GM18520 (cell line): Measurements from ENCODE around the gene PIAS3.
A peak's percentile ranks its signal among the peaks of the same experiment; 100 is the strongest.
"Not testable (repeated sequence)": the region's sequence is repeated elsewhere in the genome, so short reads cannot be mapped to it uniquely, and the experiment has no call there.

Experiments used
- ATAC-seq: cut with Tn5 transposase; IDR thresholded peaks from one replicate; pipeline ENCODE4 v1.9.1; 2021; ENCODE audit not compliant: unreplicated experiment

The PIAS3 gene

GRCh38 chr1:145877923-145878486 is 19.1 kb upstream of the PIAS3 start:
- ATAC-seq: no peak

- no peak for ATAC-seq
Measured at GRCh38 chr1:145874646-145875045, 15.8 kb upstream of the PIAS3 start.

- ATAC-seq: no peak
Measured at GRCh38 chr1:145871994-145872924, 13.4 kb upstream of the PIAS3 start.

- no peak for ATAC-seq
Measured at GRCh38 chr1:145868232-145868631, 9.4 kb upstream of the PIAS3 start.

GRCh38 chr1:145863282-145864018 is 4.6 kb upstream of the PIAS3 start:
- ATAC-seq: no peak

- peak; percentile 57 for ATAC-seq
Measured at GRCh38 chr1:145859491-145860023, 676 bp upstream of the PIAS3 start.

- no peak for ATAC-seq
Measured at GRCh38 chr1:145858238-145858900, 512 bp downstream of the PIAS3 start.

GRCh38 chr1:145857170-145857569 is 1.7 kb downstream of the PIAS3 start:
- no peak for ATAC-seq

GRCh38 chr1:145855426-145855948 is 3.4 kb downstream of the PIAS3 start:
- ATAC-seq: no peak

- no peak for ATAC-seq
Measured at GRCh38 chr1:145849356-145850160, 9.3 kb downstream of the PIAS3 start.

- no peak for ATAC-seq
Measured at GRCh38 chr1:145847827-145848226, 11.1 kb downstream of the PIAS3 start.

GRCh38 chr1:145846201-145846612 is 12.7 kb downstream of the PIAS3 start:
- ATAC-seq: no peak

- peak; percentile 37 for ATAC-seq
Measured at GRCh38 chr1:145845514-145846161, 13.2 kb downstream of the PIAS3 start, which contains the start of gene NUDT17. TSS of gene NUDT17 (plus strand) at chr1:145845630. CDS start at chr1:145845641, 11 bp downstream.

- ATAC-seq: peak; percentile 44
Measured at GRCh38 chr1:145845144-145845513, 13.8 kb downstream of the PIAS3 start.

- ATAC-seq: no peak
Measured at GRCh38 chr1:145843031-145843430, 15.8 kb downstream of the PIAS3 start.

- no peak for ATAC-seq
Measured at GRCh38 chr1:145837656-145838055, 21.2 kb downstream of the PIAS3 start.

GRCh38 chr1:145830810-145831209 is 28.1 kb downstream of the PIAS3 start:
- not testable (repeated sequence) for ATAC-seq

- ATAC-seq: no peak
Measured at GRCh38 chr1:145828367-145829026, 30.4 kb downstream of the PIAS3 start.

- no peak for ATAC-seq
Measured at GRCh38 chr1:145827966-145828365, 30.9 kb downstream of the PIAS3 start.
